ENCODE results near the gene KCNMA1. TPM values are rescaled to one million over a fixed set of nuclear protein-coding genes. Genes with fewer than 3 reads are reported as not detected.
"Not testable (repeated sequence)": the region's sequence is repeated elsewhere in the genome, so short reads cannot be mapped to it uniquely, and the experiment has no call there.

KCNMA1 gene
- total RNA-seq, 1 experiment from 2014 or later = 0.08 TPM

- no peak for DNase-seq (ENCODE audit: low spot score)
Observed at GRCh38 chr10:77664008-77664407, 26.4 kb upstream of the KCNMA1 start.

GRCh38 chr10:77661674-77662073, 24.1 kb upstream of the KCNMA1 start:
- no peak for DNase-seq (ENCODE audit: low spot score)

- no peak for DNase-seq (ENCODE audit: low spot score)
Observed at GRCh38 chr10:77661100-77661499, 23.5 kb upstream of the KCNMA1 start.

- DNase-seq (ENCODE audit: low spot score) = not testable (repeated sequence)
Observed at GRCh38 chr10:77659046-77659670, 21.6 kb upstream of the KCNMA1 start.

GRCh38 chr10:77653210-77653609, 15.6 kb upstream of the KCNMA1 start:
- no peak for DNase-seq (ENCODE audit: low spot score)

- no peak for DNase-seq (ENCODE audit: low spot score)
Observed at GRCh38 chr10:77649333-77650331, 12.0 kb upstream of the KCNMA1 start.

- DNase-seq (ENCODE audit: low spot score) = no peak
Observed at GRCh38 chr10:77648472-77648871, 10.9 kb upstream of the KCNMA1 start.

GRCh38 chr10:77647543-77648293, 10.1 kb upstream of the KCNMA1 start:
- DNase-seq (ENCODE audit: low spot score) = no peak

GRCh38 chr10:77644557-77645243, 7.1 kb upstream of the KCNMA1 start:
- no peak for DNase-seq (ENCODE audit: low spot score)

- peak; percentile 22 for DNase-seq (ENCODE audit: low spot score)
Observed at GRCh38 chr10:77643795-77644468, 6.3 kb upstream of the KCNMA1 start.

GRCh38 chr10:77641788-77642397, 4.3 kb upstream of the KCNMA1 start:
- peak; percentile 88 for DNase-seq (ENCODE audit: low spot score)

- DNase-seq (ENCODE audit: low spot score) = no peak
Observed at GRCh38 chr10:77641344-77641743, 3.7 kb upstream of the KCNMA1 start.

GRCh38 chr10:77640167-77640566, 2.6 kb upstream of the KCNMA1 start:
- no peak for DNase-seq (ENCODE audit: low spot score)

GRCh38 chr10:77639756-77640155, 2.1 kb upstream of the KCNMA1 start:
- no peak for DNase-seq (ENCODE audit: low spot score)

- DNase-seq (ENCODE audit: low spot score) = no peak
Observed at GRCh38 chr10:77638321-77639101, 903 bp upstream of the KCNMA1 start.

GRCh38 chr10:77636967-77637531, 559 bp downstream of the KCNMA1 start:
- no peak for DNase-seq (ENCODE audit: low spot score)

GRCh38 chr10:77636282-77636966, 1.2 kb downstream of the KCNMA1 start:
- DNase-seq (ENCODE audit: low spot score) = no peak

- DNase-seq (ENCODE audit: low spot score) = no peak
Observed at GRCh38 chr10:77635402-77636227, 2.0 kb downstream of the KCNMA1 start.
